Measurements from ENCODE around the gene TMEM167A.

GRCh38 chr5:83048277-83048676, 28.9 kb downstream of the TMEM167A start:
- TF ChIP-seq POLR2A (IDR thresholded peaks at IDR 0.05) (no peak), POLR2AphosphoS5 (IDR thresholded peaks at IDR 0.05) (no peak), EP300 (IDR thresholded peaks at IDR 0.05) (no peak)
- TF ChIP-seq, protein P1, sequence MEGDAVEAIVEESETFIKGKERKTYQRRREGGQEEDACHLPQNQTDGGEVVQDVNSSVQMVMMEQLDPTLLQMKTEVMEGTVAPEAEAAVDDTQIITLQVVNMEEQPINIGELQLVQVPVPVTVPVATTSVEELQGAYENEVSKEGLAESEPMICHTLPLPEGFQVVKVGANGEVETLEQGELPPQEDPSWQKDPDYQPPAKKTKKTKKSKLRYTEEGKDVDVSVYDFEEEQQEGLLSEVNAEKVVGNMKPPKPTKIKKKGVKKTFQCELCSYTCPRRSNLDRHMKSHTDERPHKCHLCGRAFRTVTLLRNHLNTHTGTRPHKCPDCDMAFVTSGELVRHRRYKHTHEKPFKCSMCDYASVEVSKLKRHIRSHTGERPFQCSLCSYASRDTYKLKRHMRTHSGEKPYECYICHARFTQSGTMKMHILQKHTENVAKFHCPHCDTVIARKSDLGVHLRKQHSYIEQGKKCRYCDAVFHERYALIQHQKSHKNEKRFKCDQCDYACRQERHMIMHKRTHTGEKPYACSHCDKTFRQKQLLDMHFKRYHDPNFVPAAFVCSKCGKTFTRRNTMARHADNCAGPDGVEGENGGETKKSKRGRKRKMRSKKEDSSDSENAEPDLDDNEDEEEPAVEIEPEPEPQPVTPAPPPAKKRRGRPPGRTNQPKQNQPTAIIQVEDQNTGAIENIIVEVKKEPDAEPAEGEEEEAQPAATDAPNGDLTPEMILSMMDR (IDR thresholded peaks at IDR 0.05): no peak
